Small intestine (tissue), 7 donors: ENCODE measurements around the gene ALMS1. TPM values are rescaled to one million over a fixed set of nuclear protein-coding genes. Genes with fewer than 3 reads are reported as not detected.

ENCODE experiments used
- DNase-seq, 2 donors: peaks; one replicate each; pipeline versions ENCODE4 v3.0.0 to v3.0.0-alpha.2; 2013
- FAIRE-seq: peaks from 2 replicates; lab custom pipeline; 2012; peaks lifted over from hg19 to GRCh38; lab: Jason Lieb, UNC
- H3K27ac ChIP-seq, 3 donors: one replicate each; pipeline ENCODE4 v1.5.1; 2013; ENCODE audit warnings: low read length in 2 of 3, mild to moderate bottlenecking in 2 of 3, control low read depth in 1 of 3, inconsistent platforms in 1 of 3, low read depth in 1 of 3, moderate library complexity in 1 of 3
- H3K27me3 ChIP-seq, 3 donors: one replicate each; pipeline ENCODE4 v1.6.1; 2013; ENCODE audit warnings: low read length in 3 of 3, inconsistent platforms in 1 of 3; ENCODE audit not compliant: control insufficient read depth in 3 of 3, insufficient read depth in 3 of 3
- H3K36me3 ChIP-seq, 3 donors: one replicate each; pipeline ENCODE4 v1.6.1; 2013; ENCODE audit warnings: low read length in 3 of 3, inconsistent platforms in 1 of 3, low read depth in 1 of 3, mild to moderate bottlenecking in 1 of 3, moderate library complexity in 1 of 3; ENCODE audit not compliant: control insufficient read depth in 3 of 3, insufficient read depth in 2 of 3
- H3K4me1 ChIP-seq, 3 donors: one replicate each; pipeline ENCODE4 v1.6.1; 2013; ENCODE audit warnings: low read length in 2 of 3, inconsistent platforms in 1 of 3, low read depth in 1 of 3, mild to moderate bottlenecking in 1 of 3, moderate library complexity in 1 of 3; ENCODE audit not compliant: control insufficient read depth in 3 of 3, insufficient read depth in 2 of 3
- H3K4me3 ChIP-seq, 3 donors: one replicate each; pipeline ENCODE4 v1.5.1; 2013; ENCODE audit warnings: low read length in 3 of 3, control low read depth in 1 of 3, inconsistent platforms in 1 of 3, low read depth in 1 of 3, mild to moderate bottlenecking in 1 of 3, moderate library complexity in 1 of 3
- H3K9me3 ChIP-seq, 2 donors: one replicate each; pipeline ENCODE4 v1.6.1; 2013; ENCODE audit warnings: low read depth in 1 of 2, low read length in 1 of 2; ENCODE audit not compliant: control insufficient read depth in 2 of 2, insufficient read depth in 1 of 2
- WGBS, 3 donors: extraction: QIAGEN DNeasy Blood & Tissue Kit; methylation state at CpG; one replicate each; pipeline ENCODE4 v1.1.7; 2013; 5-methylcytosine and 5-hydroxymethylcytosine counted together
- polyA plus RNA-seq, 4 donors: library from polyadenylated mRNA; stranded (reverse) in 3 of 4; unstranded in 1 of 4; fragments of 200-250 nt in 3 of 4; fragments of 120-200 nt in 1 of 4; gene quantifications; one replicate each; pipeline versions ENCODE4 v1.2.1 to v1.2.3, GENCODE V29; 2013
- donor health status: healthy with polysubstance abuse.
- donor health status: control.
- donor health status: control.
- donor health status: Bipolar disorder and iron deficiency.
- donor health status: healthy.

ALMS1 gene
- polyA plus RNA-seq, 4 donors, result 2.7 to 23.4 (median 6.1) TPM

DNA sequence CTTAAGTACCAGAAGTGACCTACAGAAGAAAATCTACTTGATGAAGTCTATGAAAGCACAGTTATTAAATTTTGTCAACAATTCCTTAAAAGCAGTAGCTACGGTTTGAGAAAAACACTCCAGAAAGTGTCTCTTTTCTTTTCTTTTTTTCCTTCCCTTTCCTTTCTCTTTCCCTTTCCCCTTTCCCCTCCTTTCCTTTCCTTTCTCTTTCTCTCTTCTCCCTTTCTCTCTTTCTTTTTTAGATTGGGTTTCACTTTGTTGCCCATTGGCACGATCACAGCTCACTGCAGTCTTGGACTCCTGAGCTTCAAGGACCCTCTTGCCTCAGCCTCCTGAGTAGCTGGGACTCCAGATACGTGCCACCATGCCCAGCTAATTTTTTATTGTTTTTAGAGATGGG, 2.6 kb upstream of the ALMS1 start:
- Histone ChIP-seq H3K27ac (no peak overlapping the region), H3K27me3 (peaks cover 0 to 2% (median 0%) of the 10 kb centered on the region in 3 donors), H3K9me3 (no peaks in the 10 kb centered on the region), H3K4me3 (no peak overlapping the region), H3K4me1 (peaks cover 7 to 16% (median 11%) of the 10 kb centered on the region in 3 donors), H3K36me3 (no peaks in the 10 kb centered on the region)
- WGBS, 3 donors, result 72 to 76% (median 73%) methylated on average over 3 of the region's 3 CpGs
- no peak for FAIRE-seq
- DNase-seq, result no peak

DNA sequence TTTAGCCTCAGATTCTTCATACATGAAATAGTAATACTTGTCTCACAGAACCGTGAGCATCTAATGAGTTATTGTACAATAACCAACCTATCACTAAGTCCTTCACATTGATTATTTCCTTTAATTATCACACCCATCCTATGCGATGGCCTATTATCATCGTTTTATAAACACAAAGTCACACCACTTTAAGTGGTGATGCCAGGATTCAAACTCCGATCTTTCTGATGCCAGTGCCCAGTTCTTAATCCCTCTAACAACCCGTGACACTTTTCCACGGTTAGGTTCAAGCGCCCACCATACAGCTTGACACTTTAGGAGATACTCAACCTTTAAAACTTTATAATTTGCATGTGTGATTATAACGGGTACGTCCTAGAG, 523 bp upstream of the ALMS1 start:
- H3K27ac ChIP-seq, result peak overlapping the region; percentile 66 to 90 (median 81)
- no peak for FAIRE-seq
- H3K36me3 ChIP-seq, result no peaks in the 10 kb centered on the region
- peaks cover 0 to 2% (median 0%) of the 10 kb centered on the region in 3 donors for H3K27me3 ChIP-seq
- WGBS, 3 donors, result 1 to 3% (median 2%) methylated on average over 9 of the region's 9 CpGs
- peak overlapping the region; percentile 19 to 94 (median 77) for H3K4me3 ChIP-seq
- H3K4me1 ChIP-seq, result peaks cover 7 to 16% (median 11%) of the 10 kb centered on the region in 3 donors
- no peaks in the 10 kb centered on the region for H3K9me3 ChIP-seq
- DNase-seq, result no peak

DNA sequence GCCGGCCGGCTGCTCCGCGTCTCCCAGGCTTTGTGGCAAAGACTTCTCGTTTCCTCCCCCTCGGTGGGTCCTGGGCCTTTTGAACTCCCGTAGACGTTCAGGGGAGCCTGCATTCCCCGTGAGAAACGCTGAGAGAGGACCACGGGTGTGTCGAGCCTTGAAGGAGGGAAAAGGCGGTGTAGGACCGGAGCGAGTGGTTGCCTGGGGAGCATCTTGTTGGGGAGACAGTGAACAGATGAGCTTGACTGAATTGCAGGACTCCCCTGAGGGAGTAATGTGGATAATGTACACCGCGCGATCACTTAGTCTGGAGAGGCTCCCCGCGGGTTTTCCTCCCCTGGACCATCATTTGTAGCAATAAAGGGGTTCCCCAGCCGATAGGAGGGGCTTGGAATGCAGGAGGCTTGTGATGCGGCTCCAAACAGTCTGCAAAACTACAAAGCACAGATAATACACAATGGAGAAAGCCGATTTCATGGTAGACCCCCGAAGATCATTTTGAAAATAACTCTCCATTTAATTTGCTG, 769 bp downstream of the ALMS1 start:
- Histone ChIP-seq H3K27me3 (peaks cover 0 to 2% (median 0%) of the 10 kb centered on the region in 3 donors), H3K4me1 (peaks cover 7 to 16% (median 11%) of the 10 kb centered on the region in 3 donors), H3K4me3 (peak overlapping the region; percentile 62 to 94 (median 77)), H3K27ac (peak overlapping the region; percentile 91 to 98 (median 96)), H3K36me3 (no peaks in the 10 kb centered on the region), H3K9me3 (no peaks in the 10 kb centered on the region)
- FAIRE-seq, result no peak
- 0 to 2% (median 1%) methylated on average over 24 of the region's 24 CpGs for WGBS, 3 donors
- no peak for DNase-seq

DNA sequence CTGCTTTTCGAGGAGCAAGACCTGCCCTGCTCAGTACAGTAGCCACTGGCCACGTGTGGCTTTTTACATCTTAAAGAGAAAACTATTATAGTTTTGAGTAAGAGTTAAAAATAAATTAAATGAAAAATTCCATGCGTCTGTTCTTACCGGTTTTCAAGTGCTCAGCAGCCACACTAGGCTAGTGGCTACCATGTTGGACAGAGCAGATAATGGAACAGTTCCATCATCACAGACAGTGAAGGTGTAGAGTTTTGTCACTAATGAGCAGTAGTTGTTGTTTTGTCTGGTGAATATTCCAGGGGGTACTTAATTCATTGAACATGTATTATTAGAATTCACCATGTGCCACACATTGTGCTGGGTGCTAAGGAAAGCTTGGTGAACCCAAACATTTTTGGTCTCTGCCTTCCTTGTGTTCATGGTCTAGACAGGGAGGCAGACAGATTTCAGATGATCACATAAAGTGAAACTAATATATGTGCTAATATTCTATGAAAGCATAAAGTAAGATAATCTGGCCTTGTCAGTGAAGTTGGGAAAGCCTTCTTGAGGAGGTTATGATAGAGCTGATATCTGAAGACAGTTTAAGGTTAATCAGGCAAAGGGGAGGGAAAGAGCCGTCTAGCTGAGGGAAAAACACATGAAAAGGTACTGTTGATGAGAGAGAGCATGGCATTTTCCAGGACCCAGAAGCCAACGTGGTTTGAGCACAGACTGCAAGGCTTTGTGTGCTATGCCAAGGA, 1.4 kb downstream of the ALMS1 start:
- H3K27ac ChIP-seq, result peak overlapping the region in 1 of 3 donors; percentile 98
- peaks cover 7 to 16% (median 11%) of the 10 kb centered on the region in 3 donors for H3K4me1 ChIP-seq
- peak overlapping the region in 2 of 3 donors; percentile 77 to 94 for H3K4me3 ChIP-seq
- DNase-seq (no peak), FAIRE-seq (no peak)
- H3K36me3 ChIP-seq, result no peaks in the 10 kb centered on the region
- no peaks in the 10 kb centered on the region for H3K9me3 ChIP-seq
- peaks cover 0 to 2% (median 0%) of the 10 kb centered on the region in 3 donors for H3K27me3 ChIP-seq
- 23 to 25% (median 25%) methylated on average over 6 of the region's 6 CpGs for WGBS, 3 donors

DNA sequence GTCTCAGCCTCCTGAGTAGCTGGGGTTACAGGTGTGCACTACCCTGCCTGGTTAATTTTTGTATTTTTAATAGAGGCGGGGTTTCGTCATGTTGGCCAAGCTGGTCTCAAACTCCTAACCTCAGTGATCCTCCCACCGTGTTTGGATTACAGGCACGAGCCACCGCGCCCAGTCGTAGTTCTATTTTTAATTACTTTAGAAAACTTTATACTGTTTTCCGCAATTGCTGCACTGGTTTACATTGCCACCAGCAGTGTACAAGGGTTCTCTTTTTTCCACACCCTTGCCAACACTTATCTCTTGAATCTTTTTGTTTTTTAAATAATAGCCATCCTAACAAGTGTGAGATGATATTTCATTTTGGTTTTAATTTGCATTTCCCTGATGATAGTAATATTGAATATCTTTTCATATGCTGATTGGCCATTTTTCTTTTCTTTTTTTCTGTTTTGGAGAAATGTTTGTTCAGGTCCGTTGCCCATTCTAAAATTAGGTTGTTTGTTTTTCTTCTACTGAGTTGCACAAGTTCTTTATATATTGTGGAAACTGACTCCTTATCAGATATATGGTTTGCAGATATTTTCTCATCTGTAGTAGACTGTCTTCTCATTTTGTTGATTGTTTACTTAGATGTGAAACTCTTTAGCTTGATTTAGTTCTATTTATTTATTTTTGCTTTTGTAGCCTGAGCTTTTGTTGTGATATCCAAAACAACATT, 16.9 kb downstream of the ALMS1 start:
- DNase-seq (no peak), FAIRE-seq (no peak)
- Histone ChIP-seq H3K4me1 (no peaks in the 10 kb centered on the region), H3K27ac (no peak overlapping the region), H3K4me3 (no peak overlapping the region), H3K9me3 (peaks cover 2 to 17% of the 10 kb centered on the region in 2 donors), H3K27me3 (no peaks in the 10 kb centered on the region), H3K36me3 (peaks cover 0 to 8% (median 3%) of the 10 kb centered on the region in 3 donors)
- WGBS, 3 donors, result 93 to 97% (median 95%) methylated on average over 9 of the region's 9 CpGs

DNA sequence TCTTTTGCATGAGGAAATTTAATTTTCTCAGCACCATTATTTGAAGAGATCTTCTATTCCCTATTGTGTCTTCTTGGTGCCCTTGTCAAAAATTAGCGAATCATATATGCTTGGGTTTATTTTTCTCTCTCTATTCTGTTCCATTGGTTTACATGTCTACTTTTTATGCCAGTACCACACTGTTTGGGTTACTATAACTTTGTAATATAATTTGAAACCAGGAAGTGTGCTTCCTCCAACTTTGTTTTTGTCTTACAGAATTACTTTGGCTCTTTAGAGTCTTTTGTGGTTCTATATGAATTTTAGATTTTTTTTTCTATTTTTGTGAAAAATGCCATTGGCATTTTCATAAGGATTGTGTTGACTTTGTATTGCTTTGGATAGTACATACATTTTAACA, 17.6 kb downstream of the ALMS1 start:
- 94 to 100% (median 98%) methylated on average over 1 of the region's 1 CpG for whole genome bisulfite sequencing, 3 donors
- FAIRE-seq (no peak), DNase-seq (no peak)
- Histone ChIP-seq H3K27ac (no peak overlapping the region), H3K36me3 (peaks cover 0 to 8% (median 3%) of the 10 kb centered on the region in 3 donors), H3K4me1 (no peaks in the 10 kb centered on the region), H3K9me3 (peaks cover 2 to 17% of the 10 kb centered on the region in 2 donors), H3K27me3 (no peaks in the 10 kb centered on the region), H3K4me3 (no peak overlapping the region)

DNA sequence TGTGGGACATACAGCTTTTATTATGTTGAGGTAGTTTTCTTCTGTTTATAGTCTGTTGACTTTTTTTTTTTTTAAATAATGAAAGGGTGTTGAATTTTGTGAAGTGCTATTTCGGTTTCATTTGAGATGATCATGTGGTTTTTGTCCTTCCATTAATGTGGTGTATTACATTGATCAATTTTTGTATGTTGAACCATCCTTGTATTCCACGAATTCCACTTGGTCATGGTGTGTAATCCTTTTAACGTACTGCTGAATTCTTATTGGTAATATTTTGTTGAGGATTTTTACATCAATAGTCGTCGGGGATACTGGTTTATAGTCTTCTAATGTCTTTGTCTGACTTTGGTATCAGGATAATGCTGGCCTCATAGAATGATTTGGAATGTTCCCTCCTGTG, 18.8 kb downstream of the ALMS1 start:
- 96 to 99% (median 99%) methylated on average over 5 of the region's 5 CpGs for WGBS, 3 donors

DNA sequence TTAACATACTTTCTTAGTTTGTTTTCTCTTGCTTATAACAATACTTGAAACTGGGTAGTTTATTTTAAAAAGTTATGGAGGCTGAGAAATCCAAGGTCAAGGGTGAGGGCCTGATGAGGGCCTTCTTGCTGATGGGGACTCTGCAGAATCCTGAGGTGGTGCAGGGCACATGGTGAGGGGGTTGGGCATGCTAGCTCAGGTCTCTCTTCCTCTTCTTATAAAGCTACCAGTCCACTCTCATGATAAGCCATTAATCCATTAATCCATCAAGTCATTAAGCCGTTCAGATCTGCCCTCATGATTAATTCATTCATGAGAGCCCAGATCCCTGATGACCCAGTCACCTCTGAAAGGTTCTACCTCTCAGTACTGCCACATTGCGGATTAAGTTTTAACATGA, 21.4 kb downstream of the ALMS1 start:
- Histone ChIP-seq H3K4me1 (no peaks in the 10 kb centered on the region), H3K36me3 (peaks cover 0 to 2% (median 0%) of the 10 kb centered on the region in 3 donors), H3K9me3 (peaks cover 0 to 10% of the 10 kb centered on the region in 2 donors), H3K27ac (no peak overlapping the region), H3K4me3 (no peak overlapping the region), H3K27me3 (no peaks in the 10 kb centered on the region)
- FAIRE-seq (no peak), DNase-seq (no peak)
- WGBS, 3 donors, result 66 to 84% (median 81%) methylated on average over 2 of the region's 2 CpGs

More for the DNA sequence above, 18.8 kb downstream of the ALMS1 start:
- Histone ChIP-seq H3K4me3 (no peak overlapping the region), H3K4me1 (no peaks in the 10 kb centered on the region), H3K36me3 (peaks cover 0 to 8% (median under 1%) of the 10 kb centered on the region in 3 donors), H3K27ac (no peak overlapping the region), H3K9me3 (peaks cover 0 to 11% of the 10 kb centered on the region in 2 donors), H3K27me3 (no peaks in the 10 kb centered on the region)
- FAIRE-seq (no peak), DNase-seq (no peak)
